HL-60 (cell line): ENCODE results near the gene MYBPC3.

ENCODE experiments used
- DNase-seq, 2 experiments: peaks; one replicate each; pipeline ENCODE4 v3.0.0-alpha.2; 2010 to 2020; ENCODE audit warnings: low read depth in 1 of 2, low spot score in 1 of 2
- H3K27ac ChIP-seq: fragments of 250-450 bp; sonication (Bioruptor Pico); replicated peaks from 2 replicates; pipeline ENCODE4 v1.5.1; 2020; ENCODE audit warnings: mild to moderate bottlenecking, moderate library complexity
- H3K27me3 ChIP-seq: fragments of 250-450 bp; sonication (Bioruptor Pico); 2 replicates; pipeline ENCODE4 v1.5.1; 2021; ENCODE audit warnings: mild to moderate bottlenecking, moderate library complexity; ENCODE audit not compliant: insufficient read depth, poor library complexity, severe bottlenecking
- H3K4me3 ChIP-seq: replicated peaks from 2 replicates; pipeline ENCODE4 v1.5.1; 2011; ENCODE audit warnings: mild to moderate bottlenecking, control low read depth, low read length; ENCODE audit not compliant: insufficient read depth
- CTCF ChIP-seq: IDR thresholded peaks from one replicate; pipeline ENCODE4 v1.5.1; 2011; ENCODE audit warnings: low read length, control low read depth, inconsistent platforms; ENCODE audit not compliant: insufficient read depth
- GABPA ChIP-seq: IDR thresholded peaks from 2 replicates; pipeline ENCODE4 v1.6.1; 2012; ENCODE audit warnings: low read depth
- POLR2AphosphoS5 ChIP-seq: IDR thresholded peaks from 2 replicates; pipeline ENCODE4 v1.6.1; 2012; ENCODE audit warnings: low read depth
- REST ChIP-seq: IDR thresholded peaks from 2 replicates; pipeline ENCODE4 v1.6.1; 2012; ENCODE audit warnings: low read depth; ENCODE audit not compliant: insufficient replicate concordance
- SPI1 ChIP-seq: IDR thresholded peaks from 2 replicates; pipeline ENCODE4 v1.6.1; 2012; ENCODE audit warnings: low read depth, mild to moderate bottlenecking, borderline replicate concordance

Gene MYBPC3

GRCh38 chr11:47333886-47334443 lies 18.5 kb downstream of the MYBPC3 start:
- Histone ChIP-seq H3K4me3 (no peak overlapping the region), H3K27me3 (no peaks in the 10 kb centered on the region), H3K27ac (no peak overlapping the region)
- TF ChIP-seq POLR2AphosphoS5 (no peak), SPI1 (no peak), REST (no peak), GABPA (no peak), CTCF (no peak)
- DNase-seq = no peak

GRCh38 chr11:47333526-47333845 lies 19.0 kb downstream of the MYBPC3 start:
- Histone ChIP-seq H3K4me3 (no peak overlapping the region), H3K27ac (no peak overlapping the region), H3K27me3 (no peaks in the 10 kb centered on the region)
- DNase-seq = no peak
- TF ChIP-seq SPI1 (no peak), POLR2AphosphoS5 (no peak), CTCF (no peak), GABPA (no peak), REST (no peak)

- TF ChIP-seq REST (no peak), POLR2AphosphoS5 (no peak), GABPA (no peak), CTCF (no peak), SPI1 (no peak)
- Histone ChIP-seq H3K27ac (no peak overlapping the region), H3K27me3 (no peaks in the 10 kb centered on the region), H3K4me3 (no peak overlapping the region)
- DNase-seq = no peak
Measured at GRCh38 chr11:47332791-47333525, 19.5 kb downstream of the MYBPC3 start.
